ENCODE data around the gene SPRR3. TPM values are rescaled to one million over a fixed set of nuclear protein-coding genes. Genes with fewer than 3 reads are reported as not detected.
"Not testable (repeated sequence)": the region's sequence is repeated elsewhere in the genome, so short reads cannot be mapped to it uniquely, and the experiment has no call there.

SPRR3 gene
- total RNA-seq, 2 experiments from 2014 or later, result not detected

DNA sequence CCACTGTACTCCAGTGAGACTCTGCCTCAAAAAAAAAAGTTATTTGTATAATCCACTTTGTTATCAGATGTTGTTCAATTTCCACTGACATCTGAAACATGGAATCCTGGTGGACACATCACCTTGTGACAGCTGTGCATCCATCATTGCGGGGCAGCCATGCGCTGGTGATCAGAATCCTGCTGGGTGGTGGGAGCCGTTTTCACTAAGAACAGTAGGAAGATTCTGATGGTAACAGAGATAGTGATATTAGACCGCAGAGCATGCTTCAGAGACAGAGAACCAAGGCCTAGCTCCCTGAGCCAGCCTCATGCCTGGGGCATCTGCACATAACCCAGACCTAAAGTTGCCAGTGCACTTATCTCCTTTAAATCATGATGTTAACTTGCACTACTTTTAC, 3.1 kb upstream of the SPRR3 start:
- H3K27ac Mint-ChIP-seq, result no peak overlapping the region
- H3K9me3 Mint-ChIP-seq (ENCODE audit: low read depth), result no peaks in the 10 kb centered on the region
- no peaks in the 10 kb centered on the region for H3K27me3 Mint-ChIP-seq
- CTCF ChIA-PET, result no interaction called here
- DNase-seq (no peak), ATAC-seq (no peak)
- no peaks in the 10 kb centered on the region for H3K4me1 Mint-ChIP-seq
- no peak overlapping the region for H3K4me3 Mint-ChIP-seq
- no peaks in the 10 kb centered on the region for H3K36me3 Mint-ChIP-seq

DNA sequence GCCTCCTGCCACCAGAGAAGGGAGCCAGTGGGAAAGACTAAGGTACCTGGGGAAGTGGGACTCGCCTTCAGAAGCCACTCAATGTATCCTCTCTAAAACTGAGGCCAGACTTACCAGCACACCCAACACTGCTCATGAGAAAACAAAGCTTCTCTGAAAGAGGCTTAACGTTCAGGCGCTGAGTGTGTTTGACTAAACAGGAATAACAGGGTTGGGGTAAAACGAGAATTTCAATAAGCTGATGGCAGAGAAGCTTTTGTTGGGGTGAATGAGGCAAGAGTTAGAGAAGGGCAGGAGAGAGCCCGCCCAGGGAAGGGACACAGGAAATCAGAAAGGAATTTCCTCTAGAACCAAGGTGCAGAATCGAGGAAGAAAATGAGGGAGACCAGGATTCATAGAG, 1.7 kb upstream of the SPRR3 start:
- Mint-ChIP-seq H3K9me3 (ENCODE audit: low read depth) (no peaks in the 10 kb centered on the region), H3K4me1 (no peaks in the 10 kb centered on the region), H3K4me3 (no peak overlapping the region), H3K27me3 (no peaks in the 10 kb centered on the region), H3K36me3 (no peaks in the 10 kb centered on the region), H3K27ac (no peak overlapping the region)
- ATAC-seq (no peak), DNase-seq (no peak)
- CTCF ChIA-PET, result no interaction called here

DNA sequence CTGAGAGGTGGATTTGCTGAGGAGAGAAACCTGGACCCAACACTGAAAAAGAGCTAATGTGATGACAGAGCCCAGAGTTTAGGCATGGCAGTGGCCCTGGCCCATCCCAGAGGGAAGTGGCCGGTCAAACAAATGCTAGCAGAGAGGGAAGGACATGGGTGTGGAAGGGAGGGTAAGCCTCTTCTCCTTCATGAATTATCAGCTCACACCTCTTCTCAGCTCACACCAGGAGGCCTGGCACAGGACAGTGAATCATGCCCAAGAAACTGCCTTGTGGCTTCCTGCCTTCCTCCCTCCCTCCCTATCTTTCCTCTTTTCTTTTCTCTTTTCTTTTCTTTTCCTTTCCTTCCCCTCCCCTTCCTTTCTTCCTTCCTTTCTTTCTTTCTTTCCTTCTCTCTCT, 1.3 kb upstream of the SPRR3 start:
- Mint-ChIP-seq H3K9me3 (ENCODE audit: low read depth) (no peaks in the 10 kb centered on the region), H3K4me3 (no peak overlapping the region), H3K4me1 (no peaks in the 10 kb centered on the region), H3K27ac (no peak overlapping the region), H3K27me3 (no peaks in the 10 kb centered on the region), H3K36me3 (no peaks in the 10 kb centered on the region)
- ATAC-seq, result no peak
- CTCF ChIA-PET, result no interaction called here
- DNase-seq, result no peak

DNA sequence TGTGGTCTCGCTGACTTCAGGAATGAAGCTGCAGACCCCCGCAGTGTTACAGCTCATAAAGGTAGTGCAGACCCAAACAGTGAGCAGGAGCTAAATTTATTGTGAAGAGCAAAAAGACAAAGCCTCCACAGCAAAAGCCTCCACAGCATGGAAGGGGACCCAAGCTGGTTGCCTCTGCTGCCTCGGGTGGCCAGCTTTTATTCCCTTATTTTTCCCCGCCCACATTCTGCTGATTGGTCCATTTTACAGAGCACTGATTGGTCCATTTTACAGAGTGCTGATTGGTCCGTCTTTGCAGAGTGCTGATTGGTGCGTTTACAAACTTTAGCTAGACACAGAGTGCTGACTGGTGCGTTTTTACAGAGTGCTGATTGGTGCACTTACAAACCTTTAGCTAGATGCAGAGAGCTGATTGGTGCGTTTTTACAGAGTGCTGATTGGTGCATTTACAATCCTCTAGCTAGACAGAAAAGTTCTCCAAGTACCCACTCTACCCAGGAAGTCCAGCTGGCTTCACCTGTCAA, 9.7 kb downstream of the SPRR3 start:
- CTCF ChIA-PET; DNase-seq; H3K4me3 Mint-ChIP-seq; H3K36me3 Mint-ChIP-seq; H3K27ac Mint-ChIP-seq; ATAC-seq; H3K4me1 Mint-ChIP-seq; H3K27me3 Mint-ChIP-seq; H3K9me3 Mint-ChIP-seq (ENCODE audit: low read depth): not testable (repeated sequence)

DNA sequence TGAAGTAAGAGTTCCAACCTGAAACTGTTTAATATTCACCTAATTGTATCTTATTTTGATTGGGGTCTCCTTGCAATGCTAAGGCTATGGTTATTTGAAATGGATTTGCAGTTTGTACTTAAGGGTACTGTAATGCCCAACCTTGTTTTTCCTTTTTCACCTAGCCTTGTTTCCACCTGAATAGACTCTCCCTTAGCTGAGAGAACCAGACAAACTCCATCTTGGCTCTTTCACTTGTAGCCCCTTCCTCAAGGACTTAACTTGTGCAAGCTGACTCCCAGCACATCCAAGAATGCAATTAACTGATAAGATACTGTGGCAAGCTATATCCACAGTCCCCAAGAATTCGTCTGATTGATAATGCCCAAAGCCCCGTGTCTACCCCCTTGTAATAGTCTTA, 20.3 kb downstream of the SPRR3 start:
- H3K36me3 Mint-ChIP-seq; H3K27me3 Mint-ChIP-seq; H3K27ac Mint-ChIP-seq; H3K9me3 Mint-ChIP-seq (ENCODE audit: low read depth); DNase-seq; CTCF ChIA-PET; H3K4me3 Mint-ChIP-seq; ATAC-seq; H3K4me1 Mint-ChIP-seq: not testable (repeated sequence)

DNA sequence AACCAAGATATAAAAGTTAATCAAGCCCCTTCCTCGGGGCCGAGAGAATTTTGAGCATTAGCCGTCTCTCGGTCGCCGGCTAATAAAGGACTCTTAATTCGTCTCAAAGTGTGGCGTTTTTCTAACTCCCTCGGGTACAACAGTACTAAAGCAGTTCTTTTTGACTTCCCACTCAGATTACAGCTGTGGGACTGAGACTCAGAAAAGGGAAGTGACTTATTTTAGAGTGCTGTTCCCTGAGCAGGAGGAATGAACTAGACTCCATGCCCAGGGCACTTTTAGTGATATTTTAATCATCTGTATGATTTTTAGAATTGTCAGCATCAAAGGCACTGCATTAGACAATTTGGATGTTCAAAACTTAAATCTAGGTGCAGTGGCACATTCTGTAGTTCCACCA, 20.8 kb downstream of the SPRR3 start:
- ATAC-seq; H3K9me3 Mint-ChIP-seq (ENCODE audit: low read depth); H3K27me3 Mint-ChIP-seq; H3K36me3 Mint-ChIP-seq; H3K27ac Mint-ChIP-seq; H3K4me3 Mint-ChIP-seq; H3K4me1 Mint-ChIP-seq; DNase-seq; CTCF ChIA-PET: not testable (repeated sequence)

DNA sequence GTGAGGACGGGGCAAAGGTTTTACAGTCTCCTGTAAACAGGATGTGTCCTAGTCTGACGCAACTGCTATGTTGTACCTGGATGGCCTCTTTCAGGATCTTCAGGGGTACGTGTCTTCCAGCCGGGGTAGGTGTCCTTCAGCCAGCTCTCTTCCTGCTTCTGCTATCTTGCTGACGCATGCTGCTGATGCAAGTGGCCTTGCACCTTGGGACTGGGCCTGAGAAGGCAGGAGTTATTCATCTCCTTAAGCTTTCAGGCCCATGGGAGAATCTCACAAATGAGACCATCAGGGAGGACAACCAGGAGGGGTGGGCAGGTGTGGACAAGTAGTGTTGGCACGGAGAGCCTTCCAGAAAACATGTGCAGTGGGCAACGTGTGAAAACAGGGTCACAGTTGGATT, 21.6 kb downstream of the SPRR3 start:
- H3K9me3 Mint-ChIP-seq (ENCODE audit: low read depth), result no peaks in the 10 kb centered on the region
- H3K27me3 Mint-ChIP-seq, result peaks cover 9% of the 10 kb centered on the region
- no peaks in the 10 kb centered on the region for H3K36me3 Mint-ChIP-seq
- no peak overlapping the region for H3K4me3 Mint-ChIP-seq
- CTCF ChIA-PET, result no interaction called here
- DNase-seq (no peak), ATAC-seq (no peak)
- no peak overlapping the region for H3K27ac Mint-ChIP-seq
- H3K4me1 Mint-ChIP-seq, result no peaks in the 10 kb centered on the region

DNA sequence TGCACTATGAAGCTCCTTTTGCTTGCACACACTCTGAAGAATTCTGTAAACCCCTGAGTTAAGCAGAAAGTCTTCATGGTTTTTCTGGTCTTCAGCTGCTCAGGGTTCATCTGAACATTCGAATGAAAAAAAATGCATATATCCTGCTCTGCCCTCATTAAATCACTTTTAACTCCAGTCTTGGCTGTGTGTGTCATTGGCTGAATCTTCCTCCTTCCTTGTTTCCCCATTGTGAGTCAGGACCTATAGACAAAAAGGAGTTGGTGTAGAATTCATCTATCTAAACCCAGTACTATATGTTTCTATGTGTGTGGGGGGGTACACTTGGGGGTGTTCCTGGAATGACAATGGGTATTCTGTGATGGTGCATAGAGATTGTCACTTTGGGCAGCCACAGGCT, 22.9 kb downstream of the SPRR3 start:
- H3K4me3 Mint-ChIP-seq, result no peak overlapping the region
- DNase-seq (no peak), ATAC-seq (no peak)
- H3K36me3 Mint-ChIP-seq, result no peaks in the 10 kb centered on the region
- peaks cover 9% of the 10 kb centered on the region for H3K27me3 Mint-ChIP-seq
- H3K9me3 Mint-ChIP-seq (ENCODE audit: low read depth), result no peaks in the 10 kb centered on the region
- CTCF ChIA-PET, result no interaction called here
- H3K4me1 Mint-ChIP-seq, result no peaks in the 10 kb centered on the region
- H3K27ac Mint-ChIP-seq, result no peak overlapping the region

DNA sequence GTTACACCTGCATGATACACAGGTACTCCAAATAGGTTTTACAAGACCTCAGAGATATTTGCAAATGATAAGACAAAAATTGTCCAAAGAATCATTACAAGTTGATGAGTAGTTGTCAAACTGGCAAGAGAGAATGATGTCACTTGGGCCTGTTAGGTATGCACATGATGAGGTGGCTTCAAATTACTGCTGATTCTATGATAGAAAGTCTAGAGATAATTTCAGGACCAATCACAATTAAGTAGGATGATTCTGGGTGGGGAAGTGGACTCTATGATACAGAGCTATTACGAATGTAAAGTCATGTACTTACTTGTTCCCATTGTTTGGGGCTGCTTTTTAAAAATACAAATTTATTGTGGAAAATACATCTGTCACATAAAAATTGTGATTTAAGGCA, 24.2 kb downstream of the SPRR3 start:
- CTCF ChIA-PET, result no interaction called here
- H3K4me3 Mint-ChIP-seq, result no peak overlapping the region

DNA sequence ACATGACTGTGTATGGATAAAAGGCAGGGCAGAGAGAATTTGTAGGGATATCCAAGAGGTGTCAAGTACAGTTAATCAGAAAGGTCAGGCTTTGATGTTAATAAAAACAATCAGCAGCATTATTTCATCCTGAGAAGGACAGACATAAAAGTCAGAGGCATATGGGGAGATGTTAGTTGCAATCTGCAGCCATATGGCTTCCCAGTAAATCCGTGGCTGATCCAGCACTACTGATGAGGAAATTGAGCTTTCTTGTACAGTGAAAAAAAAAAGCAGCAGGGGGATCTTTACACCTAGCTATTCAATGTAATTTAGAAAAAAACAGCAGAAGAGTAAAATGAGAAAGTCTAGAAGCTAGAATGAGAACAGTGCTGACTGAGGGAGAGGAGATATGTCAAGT, 27.2 kb downstream of the SPRR3 start:
- Mint-ChIP-seq H3K4me1 (no peaks in the 10 kb centered on the region), H3K27ac (no peak overlapping the region), H3K9me3 (ENCODE audit: low read depth) (no peaks in the 10 kb centered on the region), H3K4me3 (no peak overlapping the region), H3K27me3 (peaks cover 5% of the 10 kb centered on the region), H3K36me3 (no peaks in the 10 kb centered on the region)
- CTCF ChIA-PET, result no interaction called here
- ATAC-seq (no peak), DNase-seq (no peak)

More for the DNA sequence above, 24.2 kb downstream of the SPRR3 start:
- DNase-seq (no peak), ATAC-seq (no peak)
- Mint-ChIP-seq H3K27me3 (peaks cover 5% of the 10 kb centered on the region), H3K9me3 (ENCODE audit: low read depth) (no peaks in the 10 kb centered on the region), H3K4me1 (no peaks in the 10 kb centered on the region), H3K36me3 (no peaks in the 10 kb centered on the region), H3K27ac (no peak overlapping the region)

DNA sequence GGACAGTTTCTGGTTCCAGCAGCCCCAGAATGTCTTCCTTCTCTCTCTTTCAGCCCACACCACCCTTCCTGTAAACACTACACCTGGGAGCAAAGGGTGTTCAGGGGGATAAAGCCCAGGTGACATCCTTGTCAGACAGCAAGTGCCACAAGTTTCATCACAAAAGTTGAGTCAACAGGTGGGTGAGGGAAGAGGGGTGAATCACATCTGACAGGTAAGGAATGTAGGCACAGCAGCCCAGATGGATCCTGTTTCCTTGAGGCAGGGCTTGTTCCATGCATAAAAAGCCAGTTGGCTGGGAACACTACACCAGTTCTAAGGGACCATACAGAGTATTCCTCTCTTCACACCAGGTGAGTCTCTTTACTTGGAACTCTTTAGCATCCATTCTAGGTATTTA, 29.3 kb downstream of the SPRR3 start, which contains the start of gene SPRR1B:
Gene SPRR1B, plus strand, starts transcription at position 309 of the 400 bp plus-strand sequence. CDS start 1,143 bp downstream, outside the sequence.
- H3K4me1 Mint-ChIP-seq, result no peaks in the 10 kb centered on the region
- ATAC-seq, result no peak
- H3K4me3 Mint-ChIP-seq, result no peak within 1 kb of the TSS
- no peaks in the 10 kb centered on the region for H3K27me3 Mint-ChIP-seq
- H3K27ac Mint-ChIP-seq, result no peak within 1 kb of the TSS
- DNase-seq, result no peak
- CTCF ChIA-PET, result no interaction called here
- H3K36me3 Mint-ChIP-seq, result no peaks in the 10 kb centered on the region
- H3K9me3 Mint-ChIP-seq (ENCODE audit: low read depth), result no peaks in the 10 kb centered on the region

DNA sequence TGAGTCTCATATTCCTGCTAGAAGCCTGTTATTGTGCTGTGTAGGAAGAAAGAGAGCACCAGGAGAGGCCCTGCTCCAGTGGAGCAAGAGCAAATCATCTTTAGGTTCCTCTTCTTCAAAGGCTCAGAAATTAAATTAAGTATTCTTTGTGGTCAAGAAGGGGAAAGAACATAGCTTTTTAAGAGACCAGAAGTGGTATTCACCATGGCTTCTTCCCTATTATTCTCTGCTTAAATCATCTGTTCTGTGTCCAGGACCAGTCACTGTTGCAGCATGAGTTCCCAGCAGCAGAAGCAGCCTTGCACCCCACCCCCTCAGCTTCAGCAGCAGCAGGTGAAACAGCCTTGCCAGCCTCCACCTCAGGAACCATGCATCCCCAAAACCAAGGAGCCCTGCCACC, 30.5 kb downstream of the SPRR3 start:
- H3K27ac Mint-ChIP-seq, result no peak overlapping the region
- H3K36me3 Mint-ChIP-seq, result no peaks in the 10 kb centered on the region
- H3K27me3 Mint-ChIP-seq, result no peaks in the 10 kb centered on the region
- no peaks in the 10 kb centered on the region for H3K9me3 Mint-ChIP-seq (ENCODE audit: low read depth)
- CTCF ChIA-PET, result no interaction called here
- ATAC-seq (no peak), DNase-seq (no peak)
- H3K4me1 Mint-ChIP-seq, result no peaks in the 10 kb centered on the region
- H3K4me3 Mint-ChIP-seq, result no peak overlapping the region

DNA sequence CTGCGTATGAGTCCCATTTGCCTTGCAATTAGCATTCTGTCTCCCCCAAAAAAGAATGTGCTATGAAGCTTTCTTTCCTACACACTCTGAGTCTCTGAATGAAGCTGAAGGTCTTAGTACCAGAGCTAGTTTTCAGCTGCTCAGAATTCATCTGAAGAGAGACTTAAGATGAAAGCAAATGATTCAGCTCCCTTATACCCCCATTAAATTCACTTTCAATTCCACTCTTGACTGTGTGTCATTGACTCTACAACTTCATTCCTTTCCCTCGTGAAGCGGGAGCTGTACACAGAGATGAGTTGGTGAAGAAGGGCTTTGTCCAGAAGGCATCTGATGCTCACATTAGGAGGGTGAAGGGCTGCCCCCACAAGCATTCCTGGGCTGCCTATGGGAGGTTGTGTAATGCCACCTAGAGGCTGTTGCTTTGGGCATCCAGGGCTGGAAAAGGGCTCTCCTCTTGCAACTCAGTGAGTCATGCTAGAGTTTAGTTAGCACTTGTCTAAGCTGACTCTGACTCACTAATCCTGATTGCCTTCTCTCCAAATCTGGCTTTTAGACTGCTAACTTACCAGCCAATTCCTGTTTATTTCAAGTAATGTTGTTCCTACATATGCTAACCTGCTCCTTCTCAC, 31.2 kb downstream of the SPRR3 start:
- ATAC-seq, result no peak
- H3K27ac Mint-ChIP-seq, result no peak overlapping the region

DNA sequence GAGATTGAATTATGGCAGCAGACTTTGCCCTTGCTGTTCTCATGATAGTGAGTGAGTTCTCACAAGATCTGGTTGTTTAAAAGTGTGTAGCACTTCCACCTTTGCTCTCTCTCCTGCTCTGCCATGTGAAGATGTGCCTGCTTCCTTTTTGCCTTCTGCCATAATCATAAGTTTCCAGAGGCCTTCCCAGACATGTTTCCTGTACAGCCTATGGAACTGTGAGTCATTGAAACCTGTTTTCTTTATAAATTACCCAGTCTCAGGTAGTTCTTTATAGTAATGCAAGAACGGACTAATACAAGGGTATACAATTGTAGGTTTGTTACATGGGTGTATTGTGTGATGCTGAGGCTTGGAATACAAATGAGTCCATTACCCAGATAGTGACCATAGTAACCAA, 33.7 kb downstream of the SPRR3 start:
- DNase-seq, result no peak
- no peaks in the 10 kb centered on the region for H3K9me3 Mint-ChIP-seq (ENCODE audit: low read depth)
- no peaks in the 10 kb centered on the region for H3K36me3 Mint-ChIP-seq
- H3K4me3 Mint-ChIP-seq, result no peak overlapping the region
- H3K27ac Mint-ChIP-seq, result no peak overlapping the region
- no peak for ATAC-seq
- CTCF ChIA-PET, result no interaction called here
- H3K27me3 Mint-ChIP-seq, result no peaks in the 10 kb centered on the region
- H3K4me1 Mint-ChIP-seq, result no peaks in the 10 kb centered on the region

More for the DNA sequence above, 31.2 kb downstream of the SPRR3 start:
- Mint-ChIP-seq H3K36me3 (no peaks in the 10 kb centered on the region), H3K9me3 (ENCODE audit: low read depth) (no peaks in the 10 kb centered on the region), H3K4me3 (no peak overlapping the region), H3K27me3 (no peaks in the 10 kb centered on the region), H3K4me1 (no peaks in the 10 kb centered on the region)
- CTCF ChIA-PET, result no interaction called here
- DNase-seq, result no peak

All from activated CD8-positive, alpha-beta memory T cell treated with anti-CD3 and anti-CD28 coated beads, Interleukin-2, amount 10 ng/mL, durations not matched to agents 7 days and 5 days (primary cell).